Nephron progenitor cell (in vitro differentiated cells): Measurements from ENCODE around the gene SH3BP4.

Source experiments
- DNase-seq: peaks from one replicate; pipeline ENCODE4 v3.0.0; 2021
- H3K27ac Mint-ChIP-seq: 2 replicates; pipeline ENCODE4 v1.8.0; 2021; ENCODE audit warnings: mild to moderate bottlenecking, moderate library complexity, mixed read lengths
- H3K27me3 Mint-ChIP-seq: 2 replicates; pipeline ENCODE4 v1.8.0; 2021; ENCODE audit warnings: mild to moderate bottlenecking, low read depth, mixed read lengths; ENCODE audit not compliant: poor library complexity
- H3K36me3 Mint-ChIP-seq: 2 replicates; pipeline ENCODE4 v1.8.0; 2021; ENCODE audit warnings: low read depth, mixed read lengths
- H3K4me1 Mint-ChIP-seq: 2 replicates; pipeline ENCODE4 v1.8.0; 2021; ENCODE audit warnings: mixed read lengths
- H3K4me3 Mint-ChIP-seq: 2 replicates; pipeline ENCODE4 v1.8.0; 2021; ENCODE audit warnings: mild to moderate bottlenecking, moderate library complexity, mixed read lengths
- H3K9me3 Mint-ChIP-seq: 2 replicates; pipeline ENCODE4 v1.8.0; 2021; ENCODE audit warnings: mild to moderate bottlenecking, moderate library complexity, mixed read lengths
- TF ChIP-seq, protein P1 (sequence below): fragments of 200-600 bp; sonication (generic); IDR thresholded peaks from 2 replicates; pipeline ENCODE4 v1.5.0; 2021; ENCODE audit warnings: antibody characterized with exemption

Gene SH3BP4

GRCh38 chr2:234986876-234987720 is 35.3 kb downstream of the SH3BP4 start:
- Mint-ChIP-seq H3K4me3 (no peak overlapping the region), H3K27ac (no peak overlapping the region)

GRCh38 chr2:234987754-234988153 is 35.9 kb downstream of the SH3BP4 start:
- DNase-seq = no peak
- H3K4me3 Mint-ChIP-seq = no peak overlapping the region
- H3K4me1 Mint-ChIP-seq = peaks cover 38% of the 10 kb centered on the region
- no peaks in the 10 kb centered on the region for H3K27me3 Mint-ChIP-seq
- H3K27ac Mint-ChIP-seq = no peak overlapping the region
- peaks cover 45% of the 10 kb centered on the region for H3K36me3 Mint-ChIP-seq
- TF ChIP-seq, protein P1, sequence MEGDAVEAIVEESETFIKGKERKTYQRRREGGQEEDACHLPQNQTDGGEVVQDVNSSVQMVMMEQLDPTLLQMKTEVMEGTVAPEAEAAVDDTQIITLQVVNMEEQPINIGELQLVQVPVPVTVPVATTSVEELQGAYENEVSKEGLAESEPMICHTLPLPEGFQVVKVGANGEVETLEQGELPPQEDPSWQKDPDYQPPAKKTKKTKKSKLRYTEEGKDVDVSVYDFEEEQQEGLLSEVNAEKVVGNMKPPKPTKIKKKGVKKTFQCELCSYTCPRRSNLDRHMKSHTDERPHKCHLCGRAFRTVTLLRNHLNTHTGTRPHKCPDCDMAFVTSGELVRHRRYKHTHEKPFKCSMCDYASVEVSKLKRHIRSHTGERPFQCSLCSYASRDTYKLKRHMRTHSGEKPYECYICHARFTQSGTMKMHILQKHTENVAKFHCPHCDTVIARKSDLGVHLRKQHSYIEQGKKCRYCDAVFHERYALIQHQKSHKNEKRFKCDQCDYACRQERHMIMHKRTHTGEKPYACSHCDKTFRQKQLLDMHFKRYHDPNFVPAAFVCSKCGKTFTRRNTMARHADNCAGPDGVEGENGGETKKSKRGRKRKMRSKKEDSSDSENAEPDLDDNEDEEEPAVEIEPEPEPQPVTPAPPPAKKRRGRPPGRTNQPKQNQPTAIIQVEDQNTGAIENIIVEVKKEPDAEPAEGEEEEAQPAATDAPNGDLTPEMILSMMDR = no peak
- H3K9me3 Mint-ChIP-seq = peaks cover 11% of the 10 kb centered on the region

More at GRCh38 chr2:234986876-234987720, 35.3 kb downstream of the SH3BP4 start:
- TF ChIP-seq, protein P1 = no peak
- Mint-ChIP-seq H3K4me1 (peaks cover 45% of the 10 kb centered on the region), H3K27me3 (peaks cover 5% of the 10 kb centered on the region), H3K9me3 (peaks cover 11% of the 10 kb centered on the region), H3K36me3 (peaks cover 45% of the 10 kb centered on the region)
- DNase-seq = no peak

- DNase-seq = no peak
- Mint-ChIP-seq H3K9me3 (peaks cover 11% of the 10 kb centered on the region), H3K27me3 (no peaks in the 10 kb centered on the region), H3K27ac (no peak overlapping the region), H3K4me1 (peaks cover 35% of the 10 kb centered on the region), H3K4me3 (no peak overlapping the region), H3K36me3 (peaks cover 49% of the 10 kb centered on the region)
- TF ChIP-seq, protein P1 = no peak
These were observed 36.7 kb downstream of the SH3BP4 start for GRCh38 chr2:234988491-234988890.

GRCh38 chr2:234989183-234989701 is 37.4 kb downstream of the SH3BP4 start:
- H3K27ac Mint-ChIP-seq = no peak overlapping the region
- H3K36me3 Mint-ChIP-seq = peaks cover 57% of the 10 kb centered on the region
- peaks cover 11% of the 10 kb centered on the region for H3K9me3 Mint-ChIP-seq
- H3K27me3 Mint-ChIP-seq = no peaks in the 10 kb centered on the region
- TF ChIP-seq, protein P1 = no peak
- no peak for DNase-seq
- no peak overlapping the region for H3K4me3 Mint-ChIP-seq
- peaks cover 35% of the 10 kb centered on the region for H3K4me1 Mint-ChIP-seq

- no peak overlapping the region for H3K27ac Mint-ChIP-seq
- H3K4me1 Mint-ChIP-seq = peaks cover 33% of the 10 kb centered on the region
- TF ChIP-seq, protein P1 = no peak
- H3K27me3 Mint-ChIP-seq = no peaks in the 10 kb centered on the region
- no peak for DNase-seq
- H3K4me3 Mint-ChIP-seq = no peak overlapping the region
- peaks cover 59% of the 10 kb centered on the region for H3K36me3 Mint-ChIP-seq
- peaks cover 11% of the 10 kb centered on the region for H3K9me3 Mint-ChIP-seq
These were observed 38.5 kb downstream of the SH3BP4 start for GRCh38 chr2:234990300-234990699.
